DND-41 (cell line): ENCODE measurements around the gene NKAIN4.
"Not testable (repeated sequence)": the region's sequence is repeated elsewhere in the genome, so short reads cannot be mapped to it uniquely, and the experiment has no call there.

ENCODE experiments used
- ATAC-seq: fragments of 200-7000 bp; cut with Tn5 transposase; 3 replicates; pipeline ENCODE4 v1.9.1; 2021; ENCODE audit warnings: low read depth; ENCODE audit not compliant: insufficient read depth
- DNase-seq: peaks from one replicate; pipeline ENCODE4 v3.0.0-alpha.2; 2020
- H2AFZ ChIP-seq: 2 replicates; pipeline ENCODE4 v1.6.0; 2012; ENCODE audit warnings: low read depth, low read length
- H3K27ac ChIP-seq: 2 replicates; pipeline ENCODE4 v1.5.1; 2012; ENCODE audit warnings: low read length, inconsistent platforms
- H3K27me3 ChIP-seq: fragments of 200-600 bp; sonication (generic); 2 replicates; pipeline ENCODE4 v1.6.0; 2012; ENCODE audit warnings: low read length, mild to moderate bottlenecking, inconsistent platforms; ENCODE audit not compliant: insufficient read depth, poor library complexity
- H3K36me3 ChIP-seq: 2 replicates; pipeline ENCODE4 v1.5.1; 2012; ENCODE audit warnings: low read length, inconsistent platforms; ENCODE audit not compliant: insufficient read depth
- H3K4me1 ChIP-seq: 2 replicates; pipeline ENCODE4 v1.5.1; 2012; ENCODE audit warnings: mild to moderate bottlenecking, low read length; ENCODE audit not compliant: insufficient read depth
- H3K4me2 ChIP-seq: 2 replicates; pipeline ENCODE4 v1.6.0; 2012; ENCODE audit warnings: mild to moderate bottlenecking, moderate library complexity, low read length, inconsistent platforms; ENCODE audit not compliant: insufficient read depth
- H3K4me3 ChIP-seq, 2 experiments: fragments of 200-600 bp in 1 of 2; shearing (Covaris generic) in 1 of 2; 2 replicates each; pipeline ENCODE4 v1.5.1; 2012 to 2016; ENCODE audit warnings: inconsistent platforms in 2 of 2, low read length in 2 of 2, mild to moderate bottlenecking in 2 of 2, low read depth in 1 of 2, moderate library complexity in 1 of 2
- H3K79me2 ChIP-seq: 2 replicates; pipeline ENCODE4 v1.6.0; 2012; ENCODE audit warnings: low read length, inconsistent platforms; ENCODE audit not compliant: insufficient read depth
- H3K9ac ChIP-seq: 2 replicates; pipeline ENCODE4 v1.6.0; 2012; ENCODE audit warnings: low read depth, mild to moderate bottlenecking, inconsistent platforms, low read length, moderate library complexity
- H3K9me3 ChIP-seq: 2 replicates; pipeline ENCODE4 v1.5.1; 2012; ENCODE audit warnings: low read length, moderate library complexity, mild to moderate bottlenecking, inconsistent platforms; ENCODE audit not compliant: insufficient read depth, severe bottlenecking
- H4K20me1 ChIP-seq: 2 replicates; pipeline ENCODE4 v1.6.0; 2012; ENCODE audit warnings: low read length; ENCODE audit not compliant: insufficient read depth
- CTCF ChIP-seq: IDR thresholded peaks from 2 replicates; pipeline ENCODE4 v1.5.1; 2012; ENCODE audit warnings: borderline replicate concordance, low read length, moderate library complexity, mild to moderate bottlenecking; ENCODE audit not compliant: poor library complexity, severe bottlenecking; ENCODE audit errors: extremely low read depth
- EZH2 ChIP-seq: IDR thresholded peaks from 3 replicates; pipeline ENCODE4 v1.6.1; 2012; ENCODE audit warnings: borderline replicate concordance, low read depth, mild to moderate bottlenecking, moderate library complexity, low read length, inconsistent platforms; ENCODE audit not compliant: severe bottlenecking

NKAIN4 gene

GRCh38 chr20:63253438-63254231, 628 bp downstream of the NKAIN4 start:
- no peak overlapping the region for H3K9ac ChIP-seq
- H3K4me1 ChIP-seq = no peaks in the 10 kb centered on the region
- H3K36me3 ChIP-seq = no peaks in the 10 kb centered on the region
- H3K27ac ChIP-seq = no peak overlapping the region
- DNase-seq = no peak
- H3K4me2 ChIP-seq = no peak overlapping the region
- no peak overlapping the region for H3K4me3 ChIP-seq
- ATAC-seq = no peak
- H3K79me2 ChIP-seq = no peaks in the 10 kb centered on the region
- peaks cover 5% of the 10 kb centered on the region for H4K20me1 ChIP-seq
- no peak overlapping the region for H2AFZ ChIP-seq
- TF ChIP-seq CTCF (no peak), EZH2 (no peak)
- H3K9me3 ChIP-seq = no peaks in the 10 kb centered on the region
- no peaks in the 10 kb centered on the region for H3K27me3 ChIP-seq

DNA sequence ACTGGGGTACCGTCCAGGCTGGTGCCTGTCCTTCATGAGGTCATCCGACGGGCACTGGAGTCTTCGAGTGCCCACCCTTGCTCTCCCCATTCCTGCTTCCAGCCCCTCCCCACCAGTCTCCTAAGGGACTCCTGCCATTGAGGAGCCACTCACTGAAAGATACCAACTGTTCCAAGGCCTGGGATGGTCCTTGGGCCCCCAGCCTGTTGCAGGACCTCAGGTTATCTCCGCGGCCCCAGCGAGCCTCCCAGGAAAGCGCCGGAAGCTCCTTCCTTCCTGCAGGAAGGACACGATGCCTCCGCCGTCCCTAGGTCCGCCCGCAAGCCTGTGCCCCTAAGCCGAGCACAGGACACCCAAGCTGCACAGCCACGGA, 1.2 kb downstream of the NKAIN4 start:
- Histone ChIP-seq H3K9ac (no peak overlapping the region), H3K36me3 (no peaks in the 10 kb centered on the region), H3K4me1 (no peaks in the 10 kb centered on the region), H3K4me2 (no peak overlapping the region), H3K9me3 (no peaks in the 10 kb centered on the region), H3K27me3 (no peaks in the 10 kb centered on the region), H4K20me1 (peaks cover 3% of the 10 kb centered on the region), H3K27ac (no peak overlapping the region), H3K79me2 (no peaks in the 10 kb centered on the region), H3K4me3 (no peak overlapping the region), H2AFZ (no peak overlapping the region)
- DNase-seq (no peak), ATAC-seq (no peak)
- TF ChIP-seq CTCF (no peak), EZH2 (no peak)

GRCh38 chr20:63252284-63252711, 2.0 kb downstream of the NKAIN4 start:
- DNase-seq = no peak
- Histone ChIP-seq H3K9ac (no peak overlapping the region), H3K36me3 (no peaks in the 10 kb centered on the region), H3K9me3 (no peaks in the 10 kb centered on the region), H2AFZ (no peak overlapping the region), H3K4me2 (no peak overlapping the region), H3K79me2 (no peaks in the 10 kb centered on the region), H3K27ac (no peak overlapping the region), H3K27me3 (no peaks in the 10 kb centered on the region), H3K4me1 (no peaks in the 10 kb centered on the region), H3K4me3 (no peak overlapping the region), H4K20me1 (peaks cover 6% of the 10 kb centered on the region; the same call in 1 of the 2 replicates)
- TF ChIP-seq CTCF = no peak
- ATAC-seq = no peak

DNA sequence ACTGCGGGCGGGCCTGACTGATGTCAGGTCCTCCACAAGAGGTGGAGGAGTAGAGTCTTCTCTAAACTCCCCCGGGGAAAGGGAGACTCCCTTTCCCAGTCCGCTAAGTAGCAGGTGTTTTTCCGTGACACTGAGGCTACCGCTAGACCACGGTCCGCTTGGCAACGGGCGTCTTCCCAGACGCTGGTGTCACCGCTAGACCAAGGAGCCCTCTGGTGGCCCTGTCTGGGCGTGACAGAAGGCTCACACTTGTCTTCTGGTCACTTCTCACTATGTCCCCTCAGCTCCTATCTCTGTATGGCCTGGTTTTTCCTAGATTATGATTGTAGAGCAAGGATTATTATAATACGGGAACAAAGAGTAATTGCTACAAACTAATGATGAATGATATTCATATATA, 2.9 kb downstream of the NKAIN4 start:
- not testable (repeated sequence) for H3K9ac ChIP-seq, H2AFZ ChIP-seq, H3K27me3 ChIP-seq, H3K36me3 ChIP-seq, ATAC-seq, H4K20me1 ChIP-seq, H3K4me1 ChIP-seq, H3K4me2 ChIP-seq, H3K27ac ChIP-seq, H3K9me3 ChIP-seq, H3K79me2 ChIP-seq, H3K4me3 ChIP-seq, DNase-seq
